NCI-H2196 treated with DMSO at 0.1 percent for 48 hours (cell line): ENCODE measurements around the gene HSD17B13.
"Not testable (repeated sequence)": the region's sequence is repeated elsewhere in the genome, so short reads cannot be mapped to it uniquely, and the experiment has no call there.

ENCODE experiments used
- DNase-seq: peaks from one replicate; lab custom pipeline; 2025; ENCODE audit not compliant: unreplicated experiment; lab: John Stamatoyannopoulos, UW

HSD17B13 gene

DNA sequence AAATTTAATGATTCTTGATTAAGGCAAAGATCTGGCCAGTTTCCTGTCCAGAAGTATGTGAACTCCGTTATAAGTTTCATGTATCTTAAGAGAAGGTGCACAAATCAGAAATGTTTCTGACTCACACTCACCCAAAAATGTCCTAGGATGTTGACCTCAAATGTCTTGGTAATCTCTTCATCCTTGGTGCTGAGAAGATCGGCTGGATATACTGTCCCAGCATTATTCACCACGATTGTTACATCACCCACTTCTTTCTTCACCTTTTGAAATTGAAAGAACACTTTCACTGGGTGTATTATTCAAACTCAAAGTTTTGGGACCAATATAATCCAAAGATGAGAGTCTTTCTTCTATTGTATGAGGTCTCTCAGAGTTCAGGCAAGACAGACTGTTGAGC lies 5.7 kb downstream of the HSD17B13 start:
- no peak for DNase-seq

DNA sequence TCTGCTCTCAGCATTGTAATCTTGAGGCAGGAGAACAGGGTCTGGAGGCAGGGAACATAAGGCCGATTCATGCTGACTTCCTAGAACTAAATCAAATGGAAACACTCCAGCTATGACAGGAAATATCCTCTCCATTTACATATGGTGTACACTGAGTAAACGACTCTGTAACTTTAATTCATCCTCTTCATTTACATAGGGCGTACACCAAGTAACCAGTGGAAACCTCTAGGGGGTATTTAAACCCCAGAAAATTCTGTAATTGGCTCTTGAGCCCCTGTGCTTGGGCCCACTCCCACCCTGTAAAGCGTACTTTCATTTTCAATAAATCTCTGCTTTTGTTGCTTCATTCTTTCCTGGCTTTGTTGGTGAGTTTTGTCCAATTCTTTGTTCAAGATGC lies 7.7 kb downstream of the HSD17B13 start:
- not testable (repeated sequence) for DNase-seq

- DNase-seq: no peak
Measured at GRCh38 chr4:87313756-87314155, 8.9 kb downstream of the HSD17B13 start.

DNA sequence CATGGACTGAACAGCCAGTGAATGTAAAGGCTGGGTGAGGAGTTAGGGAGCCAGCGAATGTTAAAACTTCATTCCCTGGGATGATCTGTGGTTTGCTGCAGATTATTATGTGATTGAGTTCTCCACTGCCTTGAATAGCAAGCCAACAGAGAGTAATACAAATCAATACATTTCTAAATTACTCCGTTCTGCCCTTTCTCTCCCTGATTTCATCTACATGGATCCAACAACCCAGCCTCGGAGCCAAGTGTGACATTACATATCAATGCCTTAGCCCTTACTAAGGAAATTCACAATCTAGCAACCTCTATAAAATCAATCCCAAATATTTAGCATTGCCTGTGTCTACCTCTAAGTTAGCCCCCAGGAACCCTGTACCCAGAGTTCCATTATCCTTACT lies 11.0 kb downstream of the HSD17B13 start:
- no peak for DNase-seq

- no peak for DNase-seq
Measured at GRCh38 chr4:87310691-87311335, 11.9 kb downstream of the HSD17B13 start.

DNA sequence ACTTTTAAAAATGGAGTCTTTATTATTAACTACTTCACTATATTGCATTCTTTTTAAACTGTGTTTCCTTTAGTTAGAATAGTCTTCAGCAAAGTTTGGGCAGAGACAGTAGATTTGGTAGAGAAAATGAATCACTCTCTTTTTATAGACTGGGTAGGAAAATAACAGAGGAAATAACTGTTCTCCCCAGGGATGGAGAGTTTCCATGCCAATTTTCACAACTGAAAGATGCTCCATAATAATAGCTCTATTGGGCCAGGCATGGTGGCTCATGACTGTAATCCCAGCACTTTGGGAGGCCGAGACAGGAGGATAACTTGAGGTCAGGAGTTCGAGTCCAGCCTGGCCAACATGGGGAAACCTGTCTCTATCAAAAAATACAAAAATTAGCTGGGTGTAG lies 13.1 kb downstream of the HSD17B13 start:
- DNase-seq: no peak

DNA sequence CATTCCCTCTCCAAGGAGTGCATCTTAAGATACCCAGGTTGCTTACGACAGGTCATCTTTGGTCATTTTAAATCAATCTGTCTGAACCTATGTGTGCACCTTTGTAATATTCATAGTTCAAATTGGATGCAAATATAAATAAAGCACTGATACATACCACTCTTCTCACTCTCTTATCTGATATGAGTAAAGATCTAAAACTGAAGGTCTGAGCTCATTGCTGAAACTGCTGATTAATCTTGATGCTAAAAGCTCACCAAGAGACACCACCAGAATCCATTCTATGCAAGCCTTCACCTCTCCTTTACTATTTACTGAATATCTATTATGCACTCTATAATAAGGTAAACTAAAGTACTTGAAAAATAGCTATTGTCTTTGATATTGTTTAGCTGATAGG lies 16.6 kb downstream of the HSD17B13 start:
- no peak for DNase-seq

DNA sequence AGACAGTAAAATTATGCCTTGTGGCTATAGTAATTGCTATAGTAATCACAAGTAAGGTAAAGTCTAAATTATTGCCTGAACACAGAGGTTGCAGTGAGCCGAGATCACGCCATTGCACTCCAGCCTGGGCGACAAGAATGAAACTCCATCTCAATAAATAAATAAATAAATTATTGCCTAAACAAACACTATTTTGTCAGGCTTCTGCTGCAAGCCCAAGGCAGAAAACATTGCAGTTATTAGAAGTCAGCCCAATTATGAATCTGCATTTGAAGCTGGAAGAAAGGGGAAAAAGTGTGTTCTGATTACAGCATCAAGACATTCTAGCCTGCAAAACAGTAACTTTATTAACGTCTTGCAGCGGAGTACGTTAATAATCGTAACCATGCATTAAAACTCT lies 17.1 kb downstream of the HSD17B13 start:
- no peak for DNase-seq

DNA sequence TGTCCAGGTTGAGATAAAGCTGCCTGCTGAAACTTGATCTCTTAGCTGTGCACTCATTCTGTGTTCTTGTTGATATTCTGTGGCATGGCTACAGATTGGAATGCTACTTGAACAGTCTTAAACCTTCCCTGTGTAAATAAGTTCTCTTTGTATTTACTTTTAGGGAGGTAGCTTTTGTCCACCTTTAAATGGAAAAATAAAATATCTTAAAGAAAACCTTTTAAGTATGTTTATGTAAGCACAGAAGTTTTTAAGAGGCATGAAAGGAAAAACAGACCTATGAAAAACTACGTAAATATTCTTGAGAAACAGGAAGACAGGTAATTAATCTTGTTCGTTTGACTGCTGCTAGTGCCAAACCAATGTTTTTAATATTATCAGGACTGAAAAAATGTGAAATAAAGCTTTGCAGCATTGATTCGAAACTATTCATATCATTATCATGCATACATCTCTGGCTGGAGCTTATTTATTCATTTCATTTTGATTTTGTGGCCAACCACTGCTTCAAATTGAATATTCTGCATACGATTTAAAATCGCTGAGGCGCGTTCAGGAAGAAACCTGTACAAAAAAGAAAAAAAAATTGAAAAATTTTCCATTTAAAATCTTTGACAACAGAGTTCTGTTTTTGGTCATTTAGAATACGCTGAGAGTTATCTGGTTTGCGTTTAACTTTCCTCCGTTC lies 17.8 kb downstream of the HSD17B13 start:
- peak; percentile 17 for DNase-seq

- no peak for DNase-seq
Measured at GRCh38 chr4:87299898-87300297, 22.8 kb downstream of the HSD17B13 start.

- DNase-seq: no peak
Measured at GRCh38 chr4:87298362-87298761, 24.3 kb downstream of the HSD17B13 start.

DNA sequence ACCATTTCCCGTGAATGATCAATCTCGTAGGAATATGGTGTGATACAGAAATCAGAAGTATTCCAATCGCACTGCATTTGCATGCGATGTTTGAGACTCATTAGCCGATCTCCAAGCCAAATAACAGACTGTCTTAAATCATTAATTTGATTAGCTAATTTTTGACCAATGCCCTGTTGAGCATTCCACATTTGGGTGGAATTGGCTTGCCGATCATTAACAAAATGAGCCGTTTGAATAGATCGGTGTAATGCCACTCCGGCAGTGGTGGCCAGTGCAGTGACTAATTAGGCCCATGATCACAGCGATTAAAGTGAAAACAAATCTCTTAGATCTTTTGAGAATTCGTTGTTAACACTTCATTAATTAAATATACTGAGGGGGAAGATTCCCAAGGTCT lies 27.8 kb downstream of the HSD17B13 start:
- not testable (repeated sequence) for DNase-seq

DNA sequence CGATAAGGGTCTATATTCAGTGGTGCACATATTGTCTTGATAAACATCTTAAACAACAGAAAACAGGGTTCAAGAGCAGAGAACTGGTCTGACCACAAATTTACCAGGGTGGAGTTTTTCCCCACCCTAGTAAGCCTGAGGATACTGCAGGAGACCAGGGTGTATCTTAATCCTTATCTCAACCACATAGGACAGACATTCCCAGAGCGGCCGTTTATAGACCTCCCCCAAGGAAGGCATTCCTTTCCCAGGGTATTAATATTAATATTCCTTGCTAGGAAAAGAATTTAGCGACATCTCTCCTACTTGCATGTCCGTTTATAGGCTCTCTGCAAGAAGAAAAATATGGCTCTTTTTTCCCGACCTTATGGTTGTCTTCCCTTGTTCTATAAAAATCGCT lies 28.8 kb downstream of the HSD17B13 start:
- DNase-seq: not testable (repeated sequence)

- no peak for DNase-seq
Measured at GRCh38 chr4:87286970-87287369, 35.7 kb downstream of the HSD17B13 start.

DNA sequence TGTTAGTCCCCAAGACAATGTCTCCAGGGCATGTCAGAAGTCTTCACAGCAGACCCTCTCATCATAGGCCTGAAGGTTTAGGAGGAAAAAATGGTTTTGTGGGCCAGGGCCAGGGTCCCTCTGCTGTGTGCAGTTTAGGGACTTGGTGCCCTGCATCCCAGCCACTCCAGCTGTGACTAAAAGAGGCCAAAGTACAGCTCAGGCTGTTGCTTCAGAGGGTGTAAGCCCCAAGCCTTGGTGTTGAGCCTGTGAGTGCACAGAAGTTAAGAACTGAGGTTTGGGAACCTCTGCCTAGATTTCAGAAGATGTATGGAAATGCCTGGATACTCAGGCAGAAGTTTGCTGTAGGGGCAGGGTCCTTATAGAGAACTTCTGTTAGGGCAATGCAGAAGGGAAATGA lies 38.4 kb downstream of the HSD17B13 start:
- DNase-seq: not testable (repeated sequence)

GRCh38 chr4:87283151-87283550 lies 39.5 kb downstream of the HSD17B13 start:
- DNase-seq: no peak

DNA sequence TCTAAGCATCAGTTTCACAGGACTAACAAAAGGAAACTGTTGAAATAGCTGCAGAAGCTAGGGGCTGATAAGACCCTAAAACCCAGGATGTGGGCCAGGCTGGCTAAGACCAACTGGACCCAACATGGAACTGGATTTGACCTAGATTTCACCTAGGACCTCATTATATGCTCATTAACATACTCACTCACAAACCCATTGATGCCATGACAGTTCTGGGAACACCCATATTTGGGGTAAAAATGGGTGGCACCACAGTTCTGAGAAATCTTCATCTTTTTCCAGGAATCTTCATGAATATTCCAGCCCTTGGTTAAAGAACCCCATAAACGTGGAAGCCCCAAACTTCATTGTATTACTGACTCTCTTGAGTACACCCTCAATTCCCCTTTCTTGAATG lies 41.1 kb downstream of the HSD17B13 start:
- DNase-seq: no peak

DNA sequence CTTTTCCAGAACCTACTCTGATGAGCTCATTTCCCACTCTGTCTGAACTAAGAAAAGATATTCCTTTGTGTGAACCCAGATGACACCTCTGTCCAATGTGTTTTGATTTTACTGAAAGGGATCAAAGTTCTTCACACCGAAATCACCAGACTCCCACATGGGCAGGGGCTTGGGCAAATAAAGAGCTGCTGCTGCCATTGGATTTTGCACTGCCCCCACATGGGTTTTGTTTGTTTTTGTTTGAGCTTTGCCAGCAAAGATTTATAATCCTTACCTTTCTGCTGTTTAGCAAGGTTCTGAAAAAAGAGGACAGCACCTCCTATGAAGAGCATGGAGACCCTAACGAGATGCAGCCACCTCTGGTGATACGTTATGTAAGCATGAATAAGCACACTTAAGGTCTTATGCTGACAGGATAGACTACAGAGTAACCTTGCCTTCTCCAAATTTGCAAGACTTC lies 44.3 kb downstream of the HSD17B13 start:
- DNase-seq: no peak

- no peak for DNase-seq
Measured at GRCh38 chr4:87275311-87275710, 47.4 kb downstream of the HSD17B13 start.

DNA sequence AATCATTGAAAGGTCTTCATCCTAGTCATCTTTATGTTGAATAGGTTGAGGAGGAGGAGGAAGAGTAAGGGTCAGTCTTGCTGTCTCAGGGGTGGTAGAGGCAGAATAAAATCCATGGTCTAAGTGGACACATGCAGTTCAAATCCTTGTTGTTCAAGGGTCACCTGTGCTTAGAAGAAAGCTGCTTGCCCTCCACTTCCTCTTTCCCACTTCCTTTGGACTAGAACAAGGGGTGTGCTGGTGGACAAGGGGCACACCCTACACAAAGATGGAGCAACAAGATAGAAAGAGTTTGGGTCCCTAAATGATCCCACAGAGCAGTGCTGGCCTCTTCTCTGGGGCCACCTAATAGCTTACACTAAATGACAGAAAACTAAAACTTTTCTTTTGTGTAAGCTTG lies 47.9 kb downstream of the HSD17B13 start:
- DNase-seq: no peak

DNA sequence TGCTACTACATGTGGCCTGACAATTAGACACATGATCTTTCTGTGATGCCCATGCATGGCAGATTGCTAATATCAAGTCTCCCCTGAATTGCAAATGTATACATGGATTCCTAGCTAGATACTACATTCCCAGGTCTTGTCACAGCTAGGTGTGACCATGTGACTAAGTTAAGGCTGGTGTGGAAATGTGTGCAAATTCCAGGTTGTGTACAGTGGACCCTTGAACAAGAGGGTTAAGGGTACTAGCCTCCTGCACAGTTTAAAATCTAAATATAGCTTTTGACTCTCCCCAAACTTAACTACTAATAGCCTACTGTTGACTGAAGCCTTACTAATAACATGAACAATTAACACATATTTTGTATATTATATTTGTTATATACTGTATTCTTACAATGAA lies 48.4 kb downstream of the HSD17B13 start:
- DNase-seq: no peak

- no peak for DNase-seq
Measured at GRCh38 chr4:87270825-87271224, 51.9 kb downstream of the HSD17B13 start.

DNA sequence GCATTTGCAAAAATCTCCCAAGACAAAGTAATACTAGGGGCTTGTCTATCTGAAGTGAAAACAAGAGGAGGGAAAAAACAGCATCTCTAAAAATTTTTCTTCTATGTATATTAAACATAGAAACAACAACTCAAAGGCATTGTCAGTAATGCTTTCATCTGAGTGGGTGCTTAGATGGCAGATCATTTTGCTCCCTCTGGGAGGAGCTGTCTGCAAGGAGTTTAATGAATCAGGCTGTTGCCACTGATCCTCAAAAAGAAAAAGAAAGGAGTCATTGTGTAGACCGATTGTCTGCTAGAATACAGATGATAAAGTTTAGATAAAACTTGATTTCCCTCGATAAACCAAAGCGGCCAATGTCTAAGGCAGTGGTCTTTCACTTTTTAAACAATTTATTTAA lies 52.5 kb downstream of the HSD17B13 start:
- DNase-seq: no peak
